Fibroblast of pulmonary artery (primary cell): Measurements from ENCODE around the gene RAP1A.

ENCODE experiments used
- DNase-seq: peaks from one replicate; pipeline ENCODE4 v3.0.0-alpha.2; 2010; ENCODE audit warnings: low read depth
- H3K4me3 ChIP-seq: replicated peaks from 2 replicates; pipeline ENCODE4 v1.5.1; 2011; ENCODE audit warnings: low read depth, mild to moderate bottlenecking, control low read depth, low read length, moderate library complexity
- CTCF ChIP-seq: IDR thresholded peaks from 2 replicates; pipeline ENCODE4 v1.5.1; 2011; ENCODE audit warnings: mild to moderate bottlenecking, control low read depth, low read length, inconsistent platforms; ENCODE audit errors: missing control alignments

RAP1A gene

GRCh38 chr1:111619635-111620440 is at the start of gene RAP1A:
Gene RAP1A, plus strand, starts transcription at chr1:111619789. Its CDS starts 71,572 bp downstream, at chr1:111691361.
- peak within 1 kb of the TSS; percentile 84 for H3K4me3 ChIP-seq
- peak; percentile 93 for DNase-seq
- no peak for TF ChIP-seq CTCF

GRCh38 chr1:111569913-111570312 is 49.7 kb upstream of the RAP1A start:
- no peak overlapping the region for H3K4me3 ChIP-seq
- no peak for DNase-seq
- TF ChIP-seq CTCF = no peak

- no peak overlapping the region for H3K4me3 ChIP-seq
- TF ChIP-seq CTCF = peak; percentile 30
- DNase-seq = no peak
Observed at GRCh38 chr1:111570781-111571181, 48.8 kb upstream of the RAP1A start.

GRCh38 chr1:111571239-111571638 is 48.4 kb upstream of the RAP1A start:
- no peak overlapping the region for H3K4me3 ChIP-seq
- no peak for DNase-seq
- TF ChIP-seq CTCF = no peak

GRCh38 chr1:111571987-111572386 is 47.6 kb upstream of the RAP1A start:
- DNase-seq = peak; percentile 53
- TF ChIP-seq CTCF = no peak
- no peak overlapping the region for H3K4me3 ChIP-seq

GRCh38 chr1:111576547-111576946 is 43.0 kb upstream of the RAP1A start:
- no peak for TF ChIP-seq CTCF
- no peak overlapping the region for H3K4me3 ChIP-seq
- DNase-seq = no peak

GRCh38 chr1:111577814-111578213 is 41.8 kb upstream of the RAP1A start:
- no peak overlapping the region for H3K4me3 ChIP-seq
- TF ChIP-seq CTCF = no peak
- no peak for DNase-seq
